NCI-H526 treated with DMSO at 0.1 percent for 48 hours (cell line): ENCODE measurements around the gene MOB3B.

Experiments used
- DNase-seq: peaks from one replicate; lab custom pipeline; 2025; lab: John Stamatoyannopoulos, UW

MOB3B gene

DNA sequence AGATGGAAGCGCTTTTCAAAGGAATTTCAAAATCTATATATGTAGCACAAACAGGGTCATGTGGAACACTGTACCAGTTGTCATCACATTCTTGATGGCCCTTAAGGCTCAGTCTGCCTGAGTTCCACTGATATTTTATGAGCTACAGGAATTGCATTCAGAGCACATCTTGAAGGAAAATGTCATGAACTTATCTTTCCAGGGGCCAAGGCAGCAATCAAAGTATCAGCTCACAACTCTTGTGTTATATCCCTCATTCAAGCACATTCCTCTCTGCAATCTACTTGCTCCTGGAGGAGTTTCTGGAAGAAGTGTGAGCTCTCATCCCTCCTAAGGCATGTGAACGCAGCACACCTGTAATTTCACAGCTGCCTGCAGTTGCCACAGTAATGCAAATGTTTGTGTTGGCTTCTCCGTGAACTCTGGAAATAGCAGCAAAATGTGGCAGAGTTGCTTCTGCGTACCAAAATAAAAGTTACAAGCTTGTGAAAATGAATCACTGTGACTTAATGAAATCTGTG is 143.0 kb downstream of the MOB3B start:
- DNase-seq: no peak

DNA sequence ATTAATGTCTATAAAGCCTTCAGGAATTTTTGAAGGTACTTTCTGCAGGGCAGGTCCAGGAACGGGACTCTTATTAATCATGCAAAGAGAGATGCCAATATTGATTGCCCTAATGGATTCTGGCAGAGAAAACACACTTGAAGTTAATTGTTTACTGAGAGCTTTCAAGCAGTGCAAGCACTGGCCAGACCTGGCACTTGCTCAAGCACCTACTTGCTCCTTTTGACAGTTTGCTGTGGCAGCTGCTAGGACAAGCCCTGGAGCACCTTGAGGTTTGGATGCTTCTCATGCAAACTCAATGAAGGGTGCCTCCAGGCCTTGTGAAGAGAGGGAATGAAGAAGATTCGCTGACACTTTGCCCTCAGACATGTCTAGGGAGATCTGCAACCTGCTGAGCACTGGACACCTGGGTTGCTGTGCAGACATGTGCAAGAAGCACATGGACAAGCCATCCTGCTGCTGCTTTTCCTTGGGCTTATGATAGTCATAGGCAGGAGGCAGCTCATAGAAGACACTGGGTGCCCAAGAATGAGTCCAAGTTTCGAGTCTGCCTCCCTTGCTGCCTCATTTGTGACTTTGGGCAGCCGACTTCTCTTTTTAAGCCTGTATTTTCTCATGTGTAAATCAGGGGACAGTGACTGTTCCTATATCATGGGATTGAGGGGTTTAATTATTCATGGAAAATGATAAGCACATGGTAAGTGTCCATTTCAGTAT is 143.8 kb downstream of the MOB3B start:
- no peak for DNase-seq

DNA sequence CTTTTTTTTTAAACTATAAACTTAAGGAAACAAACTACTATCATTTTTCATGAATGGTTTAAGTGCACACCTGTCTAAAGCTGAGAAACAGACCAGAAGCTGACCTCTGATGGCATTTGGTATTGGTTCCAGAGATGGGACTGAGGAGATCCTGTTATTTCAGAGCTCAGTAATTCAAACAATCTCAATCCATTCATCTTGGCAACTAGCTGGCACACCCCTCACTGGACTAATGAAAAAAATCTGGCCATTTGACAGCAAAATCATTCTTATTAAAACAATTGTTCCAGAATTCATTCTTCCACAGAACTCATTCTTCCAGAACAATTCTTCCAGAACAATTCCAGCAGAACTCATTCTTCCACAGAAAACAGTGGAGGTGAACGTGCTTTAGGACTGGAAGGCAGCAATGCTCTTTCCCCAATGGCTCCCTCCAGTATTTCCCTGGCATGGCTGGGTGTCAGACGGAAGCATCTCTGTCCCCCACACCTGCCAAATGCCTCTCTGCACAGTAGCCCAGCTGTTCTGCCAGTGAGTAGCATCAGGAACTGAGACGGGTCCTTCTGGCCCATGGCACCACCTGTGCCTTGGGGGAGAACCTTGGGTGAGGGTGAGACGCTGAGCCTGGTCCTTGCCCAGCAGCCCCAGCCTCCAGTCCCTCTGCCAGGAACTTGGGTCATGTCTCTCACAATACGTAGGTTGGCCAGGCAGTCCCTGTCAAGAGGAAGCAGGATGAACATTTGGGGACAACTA is 145.2 kb downstream of the MOB3B start:
- DNase-seq: no peak

DNA sequence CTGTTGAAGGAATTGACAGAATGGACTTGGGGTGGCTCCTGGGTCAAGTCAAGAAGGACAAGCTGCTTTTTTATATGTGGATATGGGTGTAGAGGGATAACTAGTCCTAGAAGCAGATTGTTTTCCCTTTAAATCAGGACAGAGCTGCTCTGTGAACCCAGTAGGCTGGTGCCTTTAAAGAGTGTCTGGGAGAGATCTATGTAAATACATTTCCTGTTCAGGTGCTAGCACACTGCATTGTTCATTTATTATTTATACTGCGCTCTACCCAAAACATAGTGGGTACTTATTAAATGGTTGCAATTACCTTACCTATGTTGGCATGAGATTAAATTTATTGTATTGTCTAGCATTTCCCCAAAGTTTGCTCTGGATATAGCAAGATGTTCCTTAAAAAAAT is 146.1 kb downstream of the MOB3B start:
- no peak for DNase-seq

DNA sequence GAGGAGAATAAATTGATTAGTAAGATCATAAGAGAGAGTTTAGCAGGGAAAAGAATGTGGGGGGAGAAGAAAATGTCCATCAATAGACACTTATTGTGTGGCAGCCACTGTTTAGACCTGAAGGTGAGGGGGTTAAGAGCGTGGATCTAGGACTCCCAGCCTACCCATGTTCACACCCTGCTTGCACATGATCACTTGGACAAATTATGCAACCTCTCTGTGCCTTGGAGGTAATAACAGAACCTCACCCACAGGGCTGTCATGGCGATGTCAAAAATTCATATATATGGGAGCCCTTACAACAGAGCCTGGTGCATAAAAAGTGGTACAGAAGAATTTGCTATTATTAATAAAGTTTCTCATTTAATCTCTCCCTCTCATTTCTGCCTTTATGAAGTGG is 146.6 kb downstream of the MOB3B start:
- no peak for DNase-seq

DNA sequence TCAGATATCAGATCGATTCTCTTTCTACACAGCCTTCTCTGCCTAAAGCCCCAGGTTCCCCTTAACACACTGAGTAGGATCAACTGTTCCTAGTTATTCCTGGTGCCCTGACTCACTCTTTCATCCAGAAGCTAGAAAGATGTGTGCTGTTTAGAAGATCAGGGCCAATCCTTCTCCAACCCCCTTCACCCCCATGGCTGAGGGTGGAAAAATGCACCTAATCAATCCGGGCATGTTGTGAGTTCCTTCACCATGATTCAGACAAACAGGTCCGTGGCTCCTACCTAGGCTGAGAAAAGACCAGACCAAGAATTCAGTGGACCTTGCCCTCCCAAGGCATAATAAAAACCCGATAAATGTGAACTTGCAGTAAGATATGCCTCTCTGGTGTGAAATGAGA is 147.3 kb downstream of the MOB3B start:
- no peak for DNase-seq

DNA sequence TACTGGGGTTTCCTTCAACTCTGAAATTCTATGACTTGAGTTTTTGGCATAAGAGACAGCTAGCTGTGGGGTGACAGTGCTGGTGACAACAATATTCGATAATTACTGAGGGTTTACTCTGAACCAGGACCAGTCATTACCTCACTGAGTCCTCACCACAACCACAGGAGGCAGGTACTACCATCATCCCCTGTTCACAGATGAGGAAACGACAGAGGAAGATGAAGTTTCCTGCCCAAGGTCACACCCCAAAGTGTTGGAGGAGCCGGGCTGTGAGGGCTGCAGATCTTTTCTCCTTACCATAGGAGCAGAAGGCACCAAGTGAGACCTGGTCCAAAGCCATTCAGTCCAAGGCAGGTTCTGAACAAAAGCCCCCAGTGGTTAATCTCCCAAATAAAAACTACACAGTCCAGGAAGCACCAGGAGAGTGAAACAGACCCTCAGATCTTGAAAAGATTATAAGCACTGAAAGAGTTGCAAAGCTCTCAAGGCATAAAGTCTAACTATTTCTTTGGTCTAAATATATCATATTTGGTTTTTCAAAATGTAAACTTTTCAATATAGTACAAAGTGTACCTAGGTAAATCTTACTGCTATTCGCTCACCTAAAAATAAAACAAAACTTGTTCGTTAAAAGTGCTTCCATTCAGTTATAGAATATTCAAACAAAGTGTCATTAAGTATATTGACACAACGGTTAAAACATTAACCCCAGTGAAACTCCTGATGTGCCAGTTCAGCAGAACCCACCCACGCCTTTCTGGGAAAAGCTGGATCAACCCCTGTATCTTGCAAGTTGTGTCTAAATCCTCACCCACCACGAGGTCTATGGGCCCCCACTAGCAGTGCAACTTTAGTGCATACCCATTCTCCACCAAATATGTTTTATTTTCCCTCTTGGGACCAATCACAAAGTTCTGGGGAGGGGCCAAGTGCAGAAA is 150.0 kb downstream of the MOB3B start:
- DNase-seq: no peak

DNA sequence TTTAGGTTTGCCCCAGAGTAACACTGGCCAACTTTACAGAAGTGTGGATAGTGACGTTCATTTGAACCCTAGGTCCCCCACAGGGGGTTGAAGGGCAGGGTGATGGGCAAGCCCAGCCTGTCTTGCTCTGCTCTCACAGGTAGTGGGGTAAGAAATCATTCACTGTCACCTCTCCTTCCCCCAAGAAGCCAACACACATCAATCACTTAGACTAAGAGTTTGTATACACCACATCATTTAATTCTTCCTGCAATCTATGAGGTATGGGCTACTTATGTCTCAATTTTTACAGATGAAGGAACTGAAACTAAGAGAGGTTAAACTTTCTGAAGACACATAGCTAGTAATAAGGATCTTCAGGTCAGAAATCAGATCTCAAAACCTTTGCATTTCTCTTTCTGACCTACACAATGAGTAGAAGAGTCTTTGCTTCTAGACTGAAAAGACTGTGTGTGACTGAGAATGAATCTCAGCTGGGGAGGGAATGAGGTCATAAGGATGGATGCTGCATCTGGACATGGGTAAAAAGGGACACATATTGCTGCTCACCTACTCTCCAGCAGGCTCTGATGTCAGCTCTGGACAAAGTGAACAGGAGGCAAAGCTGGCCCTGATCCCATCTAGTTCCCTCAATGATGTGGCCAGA is 151.7 kb downstream of the MOB3B start:
- no peak for DNase-seq

DNA sequence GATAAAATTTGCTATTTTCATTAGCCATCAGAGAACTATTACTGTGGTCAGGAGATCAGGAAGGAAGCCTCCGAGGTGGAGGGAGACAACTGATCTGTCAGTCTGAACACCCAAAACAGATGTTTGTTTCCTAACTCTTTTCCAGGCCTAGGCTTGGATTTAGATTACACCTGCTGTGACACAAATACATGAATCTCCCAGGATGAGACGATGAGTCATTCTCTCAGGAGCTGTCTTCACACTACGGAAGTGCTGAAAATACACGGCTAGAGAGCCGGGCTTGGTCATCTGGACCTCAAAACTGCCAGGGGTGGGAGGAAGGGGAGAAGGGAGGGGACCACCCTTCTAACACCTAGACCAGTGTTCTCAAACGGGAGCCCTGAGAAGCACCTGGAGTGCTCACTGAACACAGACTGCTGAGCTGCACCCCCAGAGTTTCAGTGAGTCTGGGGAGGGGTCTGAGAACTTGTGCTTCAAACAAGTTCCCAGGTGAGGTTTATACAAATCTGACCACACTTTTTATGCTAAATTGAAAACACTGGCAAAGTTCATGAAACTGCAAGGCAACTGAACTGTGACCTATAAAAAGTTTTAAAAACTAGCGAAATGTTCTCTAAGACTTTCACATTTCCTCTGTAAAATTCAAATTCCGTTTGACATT is 152.3 kb downstream of the MOB3B start:
- DNase-seq: no peak

DNA sequence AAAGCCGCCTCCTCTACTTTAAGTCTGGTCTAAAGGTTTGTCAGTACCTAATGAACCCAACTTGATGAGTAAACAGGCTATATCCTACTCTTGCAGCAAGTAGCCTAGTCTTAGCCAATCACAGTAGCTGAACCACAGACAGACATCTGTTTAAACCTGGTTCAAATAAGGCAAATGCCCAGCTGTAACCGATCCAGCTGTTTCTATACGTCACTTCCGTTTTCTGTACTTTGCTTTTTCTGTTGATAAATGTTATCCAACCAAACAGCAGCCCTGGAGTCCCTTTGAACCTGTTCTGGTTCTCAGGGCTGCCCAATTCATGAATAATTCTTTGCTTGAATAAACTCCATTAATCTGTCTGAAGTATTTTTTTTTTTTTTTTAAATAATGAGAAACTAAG is 155.8 kb downstream of the MOB3B start:
- DNase-seq: no peak

DNA sequence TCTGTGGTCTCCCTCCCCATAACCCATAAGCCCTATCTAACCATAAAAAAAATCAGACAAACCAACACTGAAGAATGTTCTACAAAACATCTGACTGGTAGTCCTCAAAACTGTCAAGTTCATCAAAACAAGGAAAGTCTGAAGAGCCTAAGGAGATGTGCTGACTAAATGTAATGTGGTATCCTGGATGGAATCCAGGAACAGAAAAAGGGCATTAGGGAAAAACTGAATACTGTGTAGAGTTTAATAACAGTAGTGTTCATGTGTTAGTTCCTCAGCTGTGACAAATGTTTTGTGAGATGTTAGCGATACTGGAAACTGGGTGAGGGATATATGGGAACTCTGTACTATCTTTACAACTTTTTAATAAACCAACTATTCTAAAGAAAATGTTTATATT is 157.0 kb downstream of the MOB3B start:
- DNase-seq: no peak

DNA sequence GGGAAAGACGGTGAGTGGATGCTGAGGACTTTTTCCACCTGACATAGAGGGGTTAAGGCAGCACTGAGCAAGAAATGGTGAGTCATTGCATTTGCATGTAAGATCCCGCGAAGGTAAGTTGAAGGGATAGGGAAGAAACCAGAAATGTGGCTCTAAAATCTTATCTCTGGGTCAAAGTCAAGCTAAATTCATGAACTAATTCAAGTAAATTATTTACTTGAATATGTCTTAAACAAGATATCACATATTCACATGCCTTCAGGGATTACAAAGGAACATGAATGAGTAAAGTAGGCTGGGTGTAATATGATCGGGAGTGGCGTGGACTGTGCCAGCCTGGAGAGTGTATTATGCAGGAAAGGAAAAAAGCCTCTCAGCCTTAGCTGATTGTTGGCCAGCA is 158.2 kb downstream of the MOB3B start:
- DNase-seq: no peak

DNA sequence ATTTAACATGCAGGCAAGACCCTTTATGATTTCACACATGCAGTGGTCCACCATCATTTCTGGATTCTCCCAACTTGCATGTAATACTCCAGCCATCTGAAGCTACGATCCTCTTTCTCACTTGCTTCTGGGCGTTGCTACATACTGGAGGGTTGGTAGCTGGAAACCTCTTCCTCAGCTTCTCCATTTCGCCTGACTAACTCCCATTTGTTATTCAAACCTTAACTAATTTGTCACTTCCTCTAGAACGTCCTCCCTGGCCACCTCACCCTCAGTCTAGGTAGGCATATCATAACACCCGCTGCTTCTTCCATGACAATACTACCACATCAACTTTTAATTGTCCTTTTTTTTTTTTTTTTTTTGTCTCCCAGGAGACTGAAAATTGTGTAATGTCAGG is 160.0 kb downstream of the MOB3B start:
- DNase-seq: no peak

DNA sequence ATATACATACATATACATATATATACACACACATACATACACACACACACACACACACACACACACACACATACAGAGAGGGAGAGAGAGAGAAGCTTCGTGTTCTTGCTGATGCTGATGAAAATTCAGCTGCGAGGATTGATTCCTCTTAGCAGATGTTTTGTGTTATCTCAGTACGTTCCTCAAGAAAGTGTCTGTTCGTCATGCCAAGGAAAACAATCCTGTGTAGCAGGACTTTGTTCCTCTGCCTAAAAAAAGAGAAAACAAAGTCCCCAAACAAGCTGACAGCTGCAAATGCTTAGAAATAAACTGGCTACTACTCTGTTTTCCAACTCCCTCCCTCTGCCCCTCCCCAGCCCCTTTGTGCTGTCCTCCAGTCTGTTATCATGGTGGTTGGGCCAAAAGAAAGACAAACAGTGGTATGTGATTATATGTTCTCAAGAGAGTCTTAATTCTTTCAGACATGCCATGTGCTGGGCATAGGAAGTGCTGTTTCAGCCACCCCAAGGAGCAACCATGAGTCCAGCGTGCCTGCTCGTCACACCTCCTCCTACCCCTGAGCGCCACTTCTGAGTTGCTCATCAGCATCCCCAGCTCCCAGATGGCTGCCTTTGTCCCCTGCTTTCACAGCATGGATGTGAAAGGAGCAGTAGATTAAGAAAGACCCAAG is 161.2 kb downstream of the MOB3B start:
- DNase-seq: no peak

DNA sequence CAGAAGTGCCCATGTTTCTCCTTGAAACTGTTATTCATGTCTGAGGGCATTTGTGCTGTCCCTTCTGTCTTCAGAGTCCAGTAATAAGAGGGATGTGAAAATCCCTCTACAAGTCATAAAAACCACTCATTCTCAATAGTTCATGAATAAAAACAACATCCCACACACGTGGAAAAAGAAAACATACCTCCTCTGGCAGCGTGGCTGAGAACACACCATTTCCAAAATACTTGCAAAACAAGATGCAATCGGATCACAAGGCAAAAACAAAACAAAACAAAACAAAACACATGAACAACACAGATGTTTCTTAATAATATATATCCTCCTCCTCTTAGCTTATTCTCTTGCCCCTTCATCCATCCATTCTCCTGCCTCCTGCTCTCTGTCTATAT is 161.7 kb downstream of the MOB3B start:
- no peak for DNase-seq

DNA sequence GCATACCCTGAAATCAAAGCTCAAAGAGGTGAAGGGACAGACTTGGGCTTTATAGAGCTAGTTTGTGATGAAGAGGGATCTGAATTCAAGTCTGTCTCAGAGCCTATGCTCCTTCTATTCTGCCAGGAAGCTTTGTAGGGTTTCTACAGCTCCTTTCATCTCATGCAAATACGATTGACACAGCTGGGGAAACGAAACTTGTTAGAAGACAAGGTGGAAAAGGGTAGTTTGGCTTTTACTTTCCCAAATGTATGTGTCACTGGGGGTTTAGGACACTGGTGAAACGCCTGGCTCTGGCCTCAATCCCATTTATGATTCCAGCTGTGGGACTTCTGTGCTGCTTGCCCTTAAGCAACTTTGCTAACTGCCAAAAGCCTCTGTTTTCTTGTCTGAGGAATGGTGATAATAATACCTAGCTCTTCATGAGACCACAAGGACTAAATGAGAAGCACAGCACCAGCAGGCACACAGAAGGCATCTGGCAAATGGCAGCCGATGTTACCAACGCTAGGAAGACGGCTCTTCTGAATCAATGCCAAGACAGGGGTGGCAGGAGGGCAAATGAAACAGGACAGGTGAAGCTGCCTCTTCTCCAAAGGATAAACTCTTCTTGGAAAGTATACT is 162.3 kb downstream of the MOB3B start:
- no peak for DNase-seq

DNA sequence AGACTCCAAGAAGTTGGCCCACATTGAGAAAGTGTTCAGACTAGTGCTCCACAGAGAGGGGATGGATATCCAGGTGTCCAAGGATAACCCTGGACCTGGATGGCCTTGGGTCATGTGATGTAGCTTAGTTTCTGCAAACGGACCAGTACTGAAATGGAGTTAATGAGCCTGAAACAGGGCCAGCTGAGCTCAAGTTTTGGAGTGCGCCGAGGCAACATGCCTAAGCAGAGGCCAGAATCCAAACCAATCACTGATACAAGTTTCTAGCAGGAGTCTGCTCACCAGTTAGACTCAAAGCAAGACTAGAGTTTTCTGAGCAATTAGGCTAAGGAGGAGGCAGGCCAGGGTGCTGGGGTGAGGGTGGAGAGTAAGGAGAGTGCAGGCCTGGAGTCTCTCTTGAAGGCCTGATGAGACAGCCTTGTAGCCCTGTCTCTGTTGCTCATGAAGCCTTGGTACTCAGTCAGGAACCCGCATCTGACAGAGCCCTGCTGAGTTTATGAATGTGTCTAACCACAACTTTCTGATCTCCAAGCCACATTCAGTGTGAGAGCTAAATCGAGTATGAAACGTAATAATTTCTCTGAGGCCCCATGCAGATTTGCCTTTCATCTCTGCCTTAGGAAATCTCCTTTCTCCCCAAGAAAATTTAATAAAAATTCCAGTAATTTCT is 163.8 kb downstream of the MOB3B start:
- no peak for DNase-seq

DNA sequence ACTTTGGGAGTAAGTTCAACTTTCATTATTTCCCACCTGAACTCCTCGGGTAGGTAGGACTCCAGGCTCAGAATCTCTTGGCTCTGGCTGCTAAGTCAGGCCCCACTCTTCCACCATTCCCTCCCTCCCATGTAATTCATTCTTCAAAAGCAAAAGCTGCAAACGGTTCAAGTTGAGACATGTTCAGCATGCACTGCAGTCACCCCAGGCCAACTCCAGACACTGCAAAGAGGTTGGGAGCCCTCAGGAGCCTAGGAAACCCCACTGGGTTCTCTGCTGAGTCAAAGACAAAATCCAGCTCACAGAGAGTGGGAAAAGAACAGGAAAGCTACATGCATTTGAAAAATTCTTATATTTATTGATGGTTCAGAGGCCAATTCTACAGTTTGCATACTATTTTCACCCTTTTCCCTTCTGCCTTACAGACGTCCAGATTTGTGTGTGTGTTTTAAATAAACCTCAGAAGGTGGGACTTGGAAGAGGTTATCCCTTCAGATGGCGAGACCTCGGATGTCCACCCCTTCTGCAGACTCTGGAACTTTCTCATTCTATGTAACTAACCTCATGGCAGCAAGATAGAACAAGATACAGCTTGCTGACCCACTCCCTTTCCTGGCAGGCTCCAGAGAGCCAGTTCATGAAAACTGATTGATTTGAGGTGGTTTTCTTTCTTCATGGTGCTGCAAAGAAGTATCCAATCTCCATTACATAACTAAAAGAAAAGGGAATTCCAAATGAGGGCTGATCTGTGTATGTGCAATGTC is 167.0 kb downstream of the MOB3B start:
- no peak for DNase-seq

DNA sequence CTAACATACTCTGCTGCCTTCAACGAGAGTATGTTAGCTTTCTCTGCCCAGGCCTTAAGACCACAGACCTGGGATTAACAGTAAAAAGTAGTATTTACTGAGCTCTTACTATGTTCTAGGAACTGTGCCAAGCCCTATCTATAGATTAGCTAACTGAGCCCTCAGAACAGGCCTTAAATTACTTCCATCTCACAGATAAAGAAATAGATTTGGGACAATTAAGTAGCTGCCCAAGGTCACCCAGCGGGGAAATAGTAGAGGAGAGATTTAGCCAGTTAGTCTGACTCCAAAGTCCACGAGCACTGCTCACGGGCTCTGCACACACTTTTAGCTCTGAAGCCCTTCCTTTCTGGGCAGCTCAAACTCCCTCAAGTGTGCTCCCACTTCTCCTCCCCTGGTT is 168.1 kb downstream of the MOB3B start:
- DNase-seq: no peak
